SK-N-SH (cell line): ENCODE measurements around the gene KBTBD3.

Experiments
- CTCF ChIP-seq: fragments of 200-600 bp; sonication (generic); IDR thresholded peaks from 2 replicates; pipeline ENCODE4 v1.6.1; 2017; ENCODE audit warnings: antibody characterized with exemption, mild to moderate bottlenecking, moderate library complexity
- EZH2phosphoT487 ChIP-seq: fragments of 200-600 bp; sonication (generic); IDR thresholded peaks from 2 replicates; pipeline ENCODE4 v1.6.1; 2017; ENCODE audit warnings: low read depth, mixed run types, mild to moderate bottlenecking, antibody characterized with exemption, moderate library complexity, borderline replicate concordance
- FOSL2 ChIP-seq: IDR thresholded peaks from 2 replicates; pipeline ENCODE4 v1.4.0; 2012; ENCODE audit warnings: low read depth, mild to moderate bottlenecking, moderate library complexity, borderline replicate concordance
- JUND ChIP-seq: IDR thresholded peaks from 2 replicates; pipeline ENCODE4 v1.4.0; 2012
- MAX ChIP-seq: IDR thresholded peaks from 2 replicates; pipeline ENCODE4 v1.4.0; 2012; ENCODE audit warnings: low read depth
- NRF1 ChIP-seq: IDR thresholded peaks from 2 replicates; pipeline ENCODE4 v1.6.1; 2012; ENCODE audit warnings: low read depth, mild to moderate bottlenecking, low read length
- POLR2AphosphoS5 ChIP-seq: IDR thresholded peaks from 2 replicates; pipeline ENCODE4 v1.6.1; 2012; ENCODE audit warnings: low read depth, low read length
- SIN3A ChIP-seq: IDR thresholded peaks from 2 replicates; pipeline ENCODE4 v1.6.1; 2012; ENCODE audit warnings: low read depth, mild to moderate bottlenecking, low read length, moderate library complexity, borderline replicate concordance
- TAF1 ChIP-seq: IDR thresholded peaks from 2 replicates; pipeline ENCODE4 v1.6.1; 2012; ENCODE audit warnings: low read depth, mild to moderate bottlenecking, low read length, moderate library complexity, borderline replicate concordance
- TCF12 ChIP-seq: IDR thresholded peaks from 2 replicates; pipeline ENCODE4 v1.4.0; 2012
- USF1 ChIP-seq: IDR thresholded peaks from 2 replicates; pipeline ENCODE4 v1.4.0; 2012; ENCODE audit warnings: low read depth, borderline replicate concordance
- USF2 ChIP-seq: fragments of 150-350 bp; IDR thresholded peaks from 2 replicates; pipeline ENCODE4 v1.6.1; 2017; ENCODE audit warnings: antibody characterized with exemption, low read length, low read depth, borderline replicate concordance
- YY1 ChIP-seq: IDR thresholded peaks from 2 replicates; pipeline ENCODE4 v1.4.0; 2012; ENCODE audit warnings: low read depth, mild to moderate bottlenecking

- TF ChIP-seq CTCF (no peak), USF1 (no peak), MAX (no peak), YY1 (no peak), SIN3A (no peak), EZH2phosphoT487 (no peak), TCF12 (no peak), JUND (no peak), POLR2AphosphoS5 (no peak), USF2 (no peak), NRF1 (no peak), FOSL2 (no peak), TAF1 (no peak)
These were observed 21.9 kb upstream of the KBTBD3 start for GRCh38 chr11:106098893-106099553.
